Uterus (tissue), 2 donors: Measurements from ENCODE around the gene TAS2R14.

Source experiments
- POLR2A ChIP-seq, 2 donors: fragments of 450-650 bp; IDR thresholded peaks; one replicate each; pipeline ENCODE4 v1.6.1; 2016; ENCODE audit warnings: antibody characterized with exemption in 2 of 2, mild to moderate bottlenecking in 1 of 2, moderate library complexity in 1 of 2
- TF ChIP-seq, protein P1 (sequence below), 4 experiments: fragments of 200-600 bp in 2 of 4; fragments of 450-650 bp in 2 of 4; sonication (generic) in 2 of 4; IDR thresholded peaks; one replicate each; pipeline ENCODE4 v1.5.1; 2016 to 2019; ENCODE audit warnings: antibody characterized with exemption in 4 of 4, mild to moderate bottlenecking in 2 of 4, moderate library complexity in 1 of 4

DNA sequence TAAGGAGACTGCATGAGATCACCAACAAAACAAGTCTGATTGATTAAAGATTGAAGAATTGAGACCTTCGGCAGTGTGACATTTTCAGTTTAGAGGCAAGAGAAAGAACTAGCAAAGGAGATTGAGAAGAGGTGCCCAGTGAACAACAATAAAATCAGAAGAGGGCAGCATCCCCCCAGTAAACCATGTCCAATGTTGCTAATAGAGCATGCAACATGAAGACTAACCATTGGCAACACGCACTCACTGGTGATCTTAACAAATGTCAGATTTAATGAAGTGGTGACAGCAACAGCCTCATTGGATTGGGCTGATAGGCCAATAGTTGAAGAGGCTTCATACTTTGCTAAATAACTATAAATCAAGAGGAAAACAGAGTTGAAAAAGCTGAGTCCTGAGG, 20.7 kb upstream of the TAS2R14 start:
- TF ChIP-seq, protein P1, sequence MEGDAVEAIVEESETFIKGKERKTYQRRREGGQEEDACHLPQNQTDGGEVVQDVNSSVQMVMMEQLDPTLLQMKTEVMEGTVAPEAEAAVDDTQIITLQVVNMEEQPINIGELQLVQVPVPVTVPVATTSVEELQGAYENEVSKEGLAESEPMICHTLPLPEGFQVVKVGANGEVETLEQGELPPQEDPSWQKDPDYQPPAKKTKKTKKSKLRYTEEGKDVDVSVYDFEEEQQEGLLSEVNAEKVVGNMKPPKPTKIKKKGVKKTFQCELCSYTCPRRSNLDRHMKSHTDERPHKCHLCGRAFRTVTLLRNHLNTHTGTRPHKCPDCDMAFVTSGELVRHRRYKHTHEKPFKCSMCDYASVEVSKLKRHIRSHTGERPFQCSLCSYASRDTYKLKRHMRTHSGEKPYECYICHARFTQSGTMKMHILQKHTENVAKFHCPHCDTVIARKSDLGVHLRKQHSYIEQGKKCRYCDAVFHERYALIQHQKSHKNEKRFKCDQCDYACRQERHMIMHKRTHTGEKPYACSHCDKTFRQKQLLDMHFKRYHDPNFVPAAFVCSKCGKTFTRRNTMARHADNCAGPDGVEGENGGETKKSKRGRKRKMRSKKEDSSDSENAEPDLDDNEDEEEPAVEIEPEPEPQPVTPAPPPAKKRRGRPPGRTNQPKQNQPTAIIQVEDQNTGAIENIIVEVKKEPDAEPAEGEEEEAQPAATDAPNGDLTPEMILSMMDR (IDR thresholded peaks at IDR 0.05): no peak
- no peak for TF ChIP-seq POLR2A (IDR thresholded peaks at IDR 0.05)
